IMR-90 (cell line): ENCODE data around the gene TRIM27. TPM values are rescaled to one million over a fixed set of nuclear protein-coding genes. Genes with fewer than 3 reads are reported as not detected.
"Not testable (repeated sequence)": the region's sequence is repeated elsewhere in the genome, so short reads cannot be mapped to it uniquely, and the experiment has no call there.

Experiments
- ATAC-seq: fragments of 200-7000 bp; cut with Tn5 transposase; 2 replicates; pipeline ENCODE4 v1.9.1; 2020; ENCODE audit warnings: low read depth, mild to moderate bottlenecking, moderate library complexity
- BruUV-seq: library from RNA; stranded (reverse); fragments of 400-500 nt; replicated peaks from 2 replicates; lab custom pipeline; 2021; lab: Mats Ljungman, UMichigan
- CTCF ChIA-PET: fragments of 300-600 bp; formaldehyde crosslinking; extraction: SDS; loops from one replicate; lab custom pipeline; 2021; ENCODE audit warnings: antibody characterized with exemption; lab: Yijun Ruan, JAX
- POLR2A ChIA-PET: fragments of 300-600 bp; sonication (Branson Sonifier 250); formaldehyde crosslinking; loops from one replicate; lab custom pipeline; 2022; ENCODE audit warnings: antibody characterized with exemption; ENCODE audit not compliant: unreplicated experiment; lab: Charles Lee
- DNase-seq: peaks from one replicate; pipeline ENCODE4 v3.0.0; 2013
- H2AFZ ChIP-seq: replicated peaks from 2 replicates; pipeline ENCODE3; 2013; ENCODE audit warnings: low read length, mild to moderate bottlenecking; ENCODE audit not compliant: poor library complexity
- H2AK5ac ChIP-seq: 2 replicates; pipeline ENCODE4 v1.6.1; 2013; ENCODE audit warnings: low read depth, low read length, inconsistent platforms
- H2AK9ac ChIP-seq: replicated peaks from 2 replicates; pipeline ENCODE3; 2013; ENCODE audit warnings: mild to moderate bottlenecking, low read depth, low read length, moderate library complexity; ENCODE audit not compliant: poor library complexity
- H2BK120ac ChIP-seq: 2 replicates; pipeline ENCODE4 v1.6.1; 2013; ENCODE audit warnings: low read depth, low read length, inconsistent platforms
- H2BK15ac ChIP-seq: 3 replicates; pipeline ENCODE4 v1.6.1; 2013; ENCODE audit warnings: low read depth, low read length, inconsistent platforms
- H2BK20ac ChIP-seq: 2 replicates; pipeline ENCODE4 v1.6.1; 2013; ENCODE audit warnings: low read depth, mild to moderate bottlenecking, inconsistent platforms, low read length, moderate library complexity
- H2BK5ac ChIP-seq: 2 replicates; pipeline ENCODE4 v1.6.1; 2013; ENCODE audit warnings: mild to moderate bottlenecking, low read depth, low read length, inconsistent platforms; ENCODE audit not compliant: poor library complexity, severe bottlenecking
- H3K14ac ChIP-seq: replicated peaks from 2 replicates; pipeline ENCODE4 v1.6.1; 2013; ENCODE audit warnings: low read depth, low read length, inconsistent platforms
- H3K18ac ChIP-seq: 2 replicates; pipeline ENCODE4 v1.6.1; 2013; ENCODE audit warnings: low read depth, low read length, control low read depth
- H3K23ac ChIP-seq: 2 replicates; pipeline ENCODE4 v1.6.1; 2013; ENCODE audit warnings: low read depth, low read length, inconsistent platforms
- H3K27ac ChIP-seq: 2 replicates; pipeline ENCODE4 v1.5.1; 2013; ENCODE audit warnings: mild to moderate bottlenecking, control low read depth, low read length; ENCODE audit not compliant: insufficient read depth
- H3K27me3 ChIP-seq: 2 replicates; pipeline ENCODE4 v1.6.1; 2013; ENCODE audit warnings: low read length; ENCODE audit not compliant: control insufficient read depth, insufficient read depth
- H3K36me3 ChIP-seq: 2 replicates; pipeline ENCODE4 v1.6.1; 2013; ENCODE audit warnings: low read length, mixed read lengths; ENCODE audit not compliant: control insufficient read depth, insufficient read depth
- H3K4ac ChIP-seq: 2 replicates; pipeline ENCODE4 v1.6.1; 2013; ENCODE audit warnings: low read depth, low read length, inconsistent platforms
- H3K4me1 ChIP-seq: 2 replicates; pipeline ENCODE4 v1.6.1; 2013; ENCODE audit warnings: low read length, mixed read lengths; ENCODE audit not compliant: control insufficient read depth, insufficient read depth
- H3K4me2 ChIP-seq: 2 replicates; pipeline ENCODE4 v1.6.1; 2013; ENCODE audit warnings: low read depth, mild to moderate bottlenecking, control low read depth, low read length, moderate library complexity
- H3K4me3 ChIP-seq: 2 replicates; pipeline ENCODE4 v1.5.1; 2013; ENCODE audit warnings: low read depth, mild to moderate bottlenecking, control low read depth, low read length, moderate library complexity; ENCODE audit not compliant: insufficient read depth
- H3K56ac ChIP-seq: 2 replicates; pipeline ENCODE4 v1.6.1; 2013; ENCODE audit warnings: low read length, inconsistent platforms; ENCODE audit not compliant: insufficient read depth; ENCODE audit errors: extremely low read depth
- H3K79me1 ChIP-seq, 2 experiments: 2 replicates each; pipeline ENCODE4 v1.6.1; 2013; ENCODE audit warnings: low read length in 2 of 2, inconsistent platforms in 1 of 2, low read depth in 1 of 2
- H3K9ac ChIP-seq: 2 replicates; pipeline ENCODE4 v1.6.1; 2013; ENCODE audit warnings: low read depth, low read length, control low read depth
- H3K9me1 ChIP-seq: 2 replicates; pipeline ENCODE4 v1.6.1; 2013; ENCODE audit warnings: low read length, inconsistent platforms; ENCODE audit not compliant: insufficient read depth
- H3K9me3 ChIP-seq: 2 replicates; pipeline ENCODE4 v1.6.1; 2013; ENCODE audit warnings: low read length; ENCODE audit not compliant: control insufficient read depth, insufficient read depth
- H4K20me1 ChIP-seq: 2 replicates; pipeline ENCODE4 v1.6.1; 2013; ENCODE audit warnings: low read length, inconsistent platforms; ENCODE audit not compliant: insufficient read depth
- H4K5ac ChIP-seq: 2 replicates; pipeline ENCODE4 v1.6.1; 2013; ENCODE audit warnings: mild to moderate bottlenecking, low read depth, low read length, control low read depth
- H4K8ac ChIP-seq, 2 experiments: 2 replicates each; pipeline ENCODE4 v1.6.1; 2013; ENCODE audit warnings: low read depth in 2 of 2, low read length in 2 of 2, control low read depth in 1 of 2, inconsistent platforms in 1 of 2
- H4K91ac ChIP-seq: 2 replicates; pipeline ENCODE4 v1.6.1; 2013; ENCODE audit warnings: low read depth, low read length, inconsistent platforms; ENCODE audit not compliant: insufficient read depth
- BHLHE40 ChIP-seq: fragments of 150-350 bp; IDR thresholded peaks from 2 replicates; pipeline ENCODE4 v1.6.1; 2016; ENCODE audit warnings: mild to moderate bottlenecking, low read depth, low read length
- WGBS, 2 experiments: methylation state at CpG; one replicate each; pipeline versions ENCODE4 v1.1.5 to v1.1.7; 2013; ENCODE audit warnings: missing lambda C conversion rate in 2 of 2; ENCODE audit not compliant: insufficient read length in 1 of 2; ENCODE audit errors: extremely low coverage in 2 of 2; 5-methylcytosine and 5-hydroxymethylcytosine counted together
- dilution Hi-C: fragments of 300-500 bp; cut with HindIII; formaldehyde crosslinking; loops from one replicate; pipeline ENCODE4 v1.14.3; 2018; ENCODE audit warnings: low sequenced_read_pairs; ENCODE audit not compliant: unreplicated experiment
- in situ Hi-C: fragments of 300-500 bp; cut with MboI; formaldehyde crosslinking; loops from 3 replicates; pipeline ENCODE4 v1.14.3; 2019; ENCODE audit warnings: low sequenced_read_pairs, inconsistent platforms, mixed read lengths
- intact Hi-C: fragments of 100-400 bp; cut with micrococcal nuclease; formaldehyde crosslinking; loops from 2 replicates; pipeline ENCODE4 v1.10.0; 2022
- polyA plus RNA-seq, 3 experiments: library from polyadenylated mRNA; depleted of rRNA; stranded (reverse); fragments of >200 nt; gene quantifications; 2 replicates each; pipeline ENCODE4 v1.2.3, GENCODE V29; 2012; ENCODE audit warnings: low replicate concordance in 1 of 3
- total RNA-seq: library from RNA; depleted of rRNA; stranded (reverse); fragments of >200 nt; gene quantifications from 2 replicates; pipeline ENCODE4 v1.2.3, GENCODE V29; 2012

The TRIM27 gene
- total and polyA plus RNA-seq, 2 of the 4 experiments (the other 2 are of a cell fraction): 44.4 to 48.0 TPM

DNA sequence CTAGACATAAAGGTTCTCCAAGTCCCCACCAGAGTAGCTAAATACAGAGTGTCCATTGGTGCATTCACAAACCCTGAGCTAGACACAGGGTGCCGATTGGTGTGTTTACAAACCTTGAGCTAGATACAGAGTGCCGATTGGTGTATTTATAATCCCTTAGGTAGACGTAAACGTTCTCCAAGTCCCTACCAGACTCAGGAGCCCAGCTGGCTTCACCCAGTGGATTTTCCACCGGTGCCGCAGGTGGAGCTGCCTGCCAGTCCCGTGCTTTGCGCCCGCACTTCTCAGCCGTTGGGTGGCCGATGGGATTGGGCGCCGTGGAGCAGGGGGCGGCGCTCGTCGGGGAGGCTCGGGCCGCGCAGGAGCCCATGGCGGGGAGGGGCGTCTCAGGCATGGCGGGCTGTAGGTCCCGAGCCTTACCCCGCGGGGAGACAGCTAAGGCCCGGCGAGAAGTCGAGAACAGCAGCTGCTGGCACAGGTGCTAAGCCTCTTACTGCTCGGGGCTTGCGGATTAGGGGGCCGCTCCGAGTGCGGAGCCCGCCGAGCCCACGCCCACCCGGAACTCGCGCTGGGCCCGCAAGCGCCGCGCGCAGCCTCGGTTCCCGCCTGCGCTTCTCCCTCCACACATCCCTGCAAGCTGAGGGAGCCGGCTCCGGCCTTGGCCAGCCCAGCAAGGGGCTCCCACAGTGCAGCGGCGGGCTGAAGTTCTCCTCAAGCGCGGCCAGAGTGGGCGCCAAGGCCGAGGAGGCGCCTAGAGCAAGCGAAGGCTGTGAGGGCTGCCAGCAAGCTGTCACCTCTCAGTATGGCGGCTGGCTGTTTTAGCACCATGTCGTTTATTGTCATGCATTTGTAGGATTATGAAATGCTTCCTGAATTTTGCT lies 57.3 kb downstream of the TRIM27 start:
- H4K8ac ChIP-seq: peak overlapping the region in 1 of 2 experiments; percentile 73; a peak in 2 of 4 replicates
- ATAC-seq: peak; percentile 78
- H3K9ac ChIP-seq: peak overlapping the region; percentile 45; the same call in 1 of the 2 replicates
- H4K20me1 ChIP-seq, dilution Hi-C loops, POLR2A ChIA-PET, H2AK5ac ChIP-seq, H3K9me1 ChIP-seq, H4K91ac ChIP-seq, H3K14ac ChIP-seq, H3K9me3 ChIP-seq, H3K18ac ChIP-seq, H3K27ac ChIP-seq, in situ Hi-C loops, H2BK120ac ChIP-seq, H3K56ac ChIP-seq, CTCF ChIA-PET, H3K36me3 ChIP-seq, H4K5ac ChIP-seq, H3K4me1 ChIP-seq, H3K27me3 ChIP-seq, H3K79me1 ChIP-seq, BruUV-seq, H2BK20ac ChIP-seq, H3K23ac ChIP-seq, H2BK5ac ChIP-seq, H2BK15ac ChIP-seq: not testable (repeated sequence)
- peak overlapping the region; percentile 93 for H3K4me3 ChIP-seq
- 2% methylated on average over 30 of the region's 60 CpGs; no CpG with 5 or more reads in 1 of the 2 experiments for WGBS, 2 experiments
- peak overlapping the region; percentile 77 for H3K4me2 ChIP-seq
- TF ChIP-seq BHLHE40: peak; percentile 29; the same call in 1 of the 2 replicates
- peak overlapping the region; percentile 97 for H2AFZ ChIP-seq
- H3K4ac ChIP-seq: 0 out of 2 replicates have a peak overlapping the region, but pooled peaks have one; percentile 45
- peak; percentile 29 for DNase-seq
- intact Hi-C loops: loop anchor here (5.0 to 10.0 kb wide), 2 partner anchors 148 to 654 kb away; no protein-coding TSS in a partner anchor
- H2AK9ac ChIP-seq: peak overlapping the region; percentile 52
